ENCODE measurements around the gene REC8. TPM values are rescaled to one million over a fixed set of nuclear protein-coding genes. Genes with fewer than 3 reads are reported as not detected.

The REC8 gene
- polyA plus RNA-seq, 2 donors, result 3.9 to 10.0 TPM

GRCh38 chr14:24130717-24131548 is 40.9 kb upstream of the REC8 start:
- 55 to 67% methylated on average over 7 of the region's 7 CpGs for WGBS, 2 donors
- no peaks in the 10 kb centered on the region for H3K27me3 ChIP-seq (ENCODE audit: control insufficient read depth in 1 of 2, insufficient read depth in 2 of 2, low read length in 2 of 2)
- no peaks in the 10 kb centered on the region for H3K9me3 ChIP-seq (ENCODE audit: control insufficient read depth in 2 of 2, insufficient read depth in 1 of 2, low read depth in 1 of 2, low read length in 1 of 2)
- H3K4me3 ChIP-seq (ENCODE audit: low read depth in 1 of 2, low read length in 2 of 2), result no peak overlapping the region
- H3K36me3 ChIP-seq (ENCODE audit: control insufficient read depth in 2 of 2, insufficient read depth in 2 of 2, low read length in 1 of 2), result no peaks in the 10 kb centered on the region
- H3K27ac ChIP-seq (ENCODE audit: low read depth in 2 of 2, low read length in 1 of 2), result no peak overlapping the region
- H3K4me1 ChIP-seq (ENCODE audit: control insufficient read depth in 2 of 2, insufficient read depth in 2 of 2, low read length in 1 of 2), result peaks cover 0 to 5% of the 10 kb centered on the region in 2 donors

GRCh38 chr14:24131549-24131966 is 40.3 kb upstream of the REC8 start:
- Histone ChIP-seq H3K4me1 (ENCODE audit: control insufficient read depth in 2 of 2, insufficient read depth in 2 of 2, low read length in 1 of 2) (peaks cover under 1 to 5% of the 10 kb centered on the region in 2 donors), H3K27ac (ENCODE audit: low read depth in 2 of 2, low read length in 1 of 2) (no peak overlapping the region), H3K27me3 (ENCODE audit: control insufficient read depth in 1 of 2, insufficient read depth in 2 of 2, low read length in 2 of 2) (no peaks in the 10 kb centered on the region), H3K9me3 (ENCODE audit: control insufficient read depth in 2 of 2, insufficient read depth in 1 of 2, low read depth in 1 of 2, low read length in 1 of 2) (no peaks in the 10 kb centered on the region), H3K36me3 (ENCODE audit: control insufficient read depth in 2 of 2, insufficient read depth in 2 of 2, low read length in 1 of 2) (no peaks in the 10 kb centered on the region), H3K4me3 (ENCODE audit: low read depth in 1 of 2, low read length in 2 of 2) (no peak overlapping the region)
- WGBS, 2 donors, result 75 to 86% methylated on average over 15 of the region's 15 CpGs

- peaks cover 5 to 7% of the 10 kb centered on the region in 2 donors for H3K4me1 ChIP-seq (ENCODE audit: control insufficient read depth in 2 of 2, insufficient read depth in 2 of 2, low read length in 1 of 2)
- H3K27me3 ChIP-seq (ENCODE audit: control insufficient read depth in 1 of 2, insufficient read depth in 2 of 2, low read length in 2 of 2), result no peaks in the 10 kb centered on the region
- no peaks in the 10 kb centered on the region for H3K9me3 ChIP-seq (ENCODE audit: control insufficient read depth in 2 of 2, insufficient read depth in 1 of 2, low read depth in 1 of 2, low read length in 1 of 2)
- no peak overlapping the region for H3K4me3 ChIP-seq (ENCODE audit: low read depth in 1 of 2, low read length in 2 of 2)
- 52 to 58% methylated on average over 24 of the region's 24 CpGs for WGBS, 2 donors
- no peak overlapping the region for H3K27ac ChIP-seq (ENCODE audit: low read depth in 2 of 2, low read length in 1 of 2)
- no peaks in the 10 kb centered on the region for H3K36me3 ChIP-seq (ENCODE audit: control insufficient read depth in 2 of 2, insufficient read depth in 2 of 2, low read length in 1 of 2)
These were observed 39.7 kb upstream of the REC8 start for GRCh38 chr14:24132061-24132685.

GRCh38 chr14:24132976-24133375 is 38.9 kb upstream of the REC8 start:
- 92 to 97% methylated on average over 2 of the region's 2 CpGs for WGBS, 2 donors
- peaks cover 5 to 13% of the 10 kb centered on the region in 2 donors for H3K4me1 ChIP-seq (ENCODE audit: control insufficient read depth in 2 of 2, insufficient read depth in 2 of 2, low read length in 1 of 2)

GRCh38 chr14:24133735-24134134 is 38.1 kb upstream of the REC8 start:
- Histone ChIP-seq H3K4me3 (ENCODE audit: low read depth in 1 of 2, low read length in 2 of 2) (no peak overlapping the region), H3K36me3 (ENCODE audit: control insufficient read depth in 2 of 2, insufficient read depth in 2 of 2, low read length in 1 of 2) (peaks cover 2 to 11% of the 10 kb centered on the region in 2 donors), H3K9me3 (ENCODE audit: control insufficient read depth in 2 of 2, insufficient read depth in 1 of 2, low read depth in 1 of 2, low read length in 1 of 2) (no peaks in the 10 kb centered on the region), H3K4me1 (ENCODE audit: control insufficient read depth in 2 of 2, insufficient read depth in 2 of 2, low read length in 1 of 2) (peaks cover 5 to 13% of the 10 kb centered on the region in 2 donors), H3K27ac (ENCODE audit: low read depth in 2 of 2, low read length in 1 of 2) (no peak overlapping the region), H3K27me3 (ENCODE audit: control insufficient read depth in 1 of 2, insufficient read depth in 2 of 2, low read length in 2 of 2) (no peaks in the 10 kb centered on the region)
- WGBS, 2 donors, result 89 to 95% methylated on average over 1 of the region's 1 CpG

More at GRCh38 chr14:24132976-24133375, 38.9 kb upstream of the REC8 start:
- H3K4me3 ChIP-seq (ENCODE audit: low read depth in 1 of 2, low read length in 2 of 2), result no peak overlapping the region
- H3K27me3 ChIP-seq (ENCODE audit: control insufficient read depth in 1 of 2, insufficient read depth in 2 of 2, low read length in 2 of 2), result no peaks in the 10 kb centered on the region
- H3K9me3 ChIP-seq (ENCODE audit: control insufficient read depth in 2 of 2, insufficient read depth in 1 of 2, low read depth in 1 of 2, low read length in 1 of 2), result no peaks in the 10 kb centered on the region
- no peak overlapping the region for H3K27ac ChIP-seq (ENCODE audit: low read depth in 2 of 2, low read length in 1 of 2)
- peaks cover 0 to 5% of the 10 kb centered on the region in 2 donors for H3K36me3 ChIP-seq (ENCODE audit: control insufficient read depth in 2 of 2, insufficient read depth in 2 of 2, low read length in 1 of 2)

- Histone ChIP-seq H3K27ac (ENCODE audit: low read depth in 2 of 2, low read length in 1 of 2) (peak overlapping the region; percentile 63 to 84), H3K36me3 (ENCODE audit: control insufficient read depth in 2 of 2, insufficient read depth in 2 of 2, low read length in 1 of 2) (peaks cover 3 to 14% of the 10 kb centered on the region in 2 donors), H3K9me3 (ENCODE audit: control insufficient read depth in 2 of 2, insufficient read depth in 1 of 2, low read depth in 1 of 2, low read length in 1 of 2) (no peaks in the 10 kb centered on the region), H3K4me3 (ENCODE audit: low read depth in 1 of 2, low read length in 2 of 2) (peak overlapping the region; percentile 44 to 63), H3K27me3 (ENCODE audit: control insufficient read depth in 1 of 2, insufficient read depth in 2 of 2, low read length in 2 of 2) (no peaks in the 10 kb centered on the region), H3K4me1 (ENCODE audit: control insufficient read depth in 2 of 2, insufficient read depth in 2 of 2, low read length in 1 of 2) (peaks cover 13 to 15% of the 10 kb centered on the region in 2 donors)
- WGBS, 2 donors, result 3 to 7% methylated on average over 9 of the region's 9 CpGs
These were observed 36.4 kb upstream of the REC8 start for GRCh38 chr14:24135584-24135833.

GRCh38 chr14:24135834-24136683 is 35.8 kb upstream of the REC8 start, which contains the start of gene PSME1:
TSS of gene PSME1 (plus strand) at chr14:24136194. CDS start at chr14:24136263, 69 bp downstream.
- H3K9me3 ChIP-seq (ENCODE audit: control insufficient read depth in 2 of 2, insufficient read depth in 1 of 2, low read depth in 1 of 2, low read length in 1 of 2), result no peaks in the 10 kb centered on the region
- H3K4me1 ChIP-seq (ENCODE audit: control insufficient read depth in 2 of 2, insufficient read depth in 2 of 2, low read length in 1 of 2), result peaks cover 13 to 15% of the 10 kb centered on the region in 2 donors
- peak within 1 kb of the TSS; percentile 81 to 87 for H3K27ac ChIP-seq (ENCODE audit: low read depth in 2 of 2, low read length in 1 of 2)
- WGBS, 2 donors, result 0 to 1% methylated on average over 28 to 75 of the region's 75 CpGs
- H3K27me3 ChIP-seq (ENCODE audit: control insufficient read depth in 1 of 2, insufficient read depth in 2 of 2, low read length in 2 of 2), result no peaks in the 10 kb centered on the region
- H3K4me3 ChIP-seq (ENCODE audit: low read depth in 1 of 2, low read length in 2 of 2), result peak within 1 kb of the TSS; percentile 63 to 94
- peaks cover 3 to 14% of the 10 kb centered on the region in 2 donors for H3K36me3 ChIP-seq (ENCODE audit: control insufficient read depth in 2 of 2, insufficient read depth in 2 of 2, low read length in 1 of 2)

- Histone ChIP-seq H3K9me3 (ENCODE audit: control insufficient read depth in 2 of 2, insufficient read depth in 1 of 2, low read depth in 1 of 2, low read length in 1 of 2) (no peaks in the 10 kb centered on the region), H3K4me3 (ENCODE audit: low read depth in 1 of 2, low read length in 2 of 2) (peak overlapping the region; percentile 63 to 94), H3K27me3 (ENCODE audit: control insufficient read depth in 1 of 2, insufficient read depth in 2 of 2, low read length in 2 of 2) (no peaks in the 10 kb centered on the region), H3K4me1 (ENCODE audit: control insufficient read depth in 2 of 2, insufficient read depth in 2 of 2, low read length in 1 of 2) (peaks cover 8 to 15% of the 10 kb centered on the region in 2 donors), H3K36me3 (ENCODE audit: control insufficient read depth in 2 of 2, insufficient read depth in 2 of 2, low read length in 1 of 2) (peaks cover 3 to 14% of the 10 kb centered on the region in 2 donors), H3K27ac (ENCODE audit: low read depth in 2 of 2, low read length in 1 of 2) (peak overlapping the region; percentile 81 to 87)
- WGBS, 2 donors, result 25% methylated on average over 13 of the region's 13 CpGs
These were observed 35.0 kb upstream of the REC8 start for GRCh38 chr14:24136684-24137528.

Data from esophagus (tissue), 2 donors.